Mucosa of descending colon (tissue), 3 donors: Measurements from ENCODE around the gene WDR19. TPM values are rescaled to one million over a fixed set of nuclear protein-coding genes. Genes with fewer than 3 reads are reported as not detected.

Source experiments
- ATAC-seq: fragments of 200-7000 bp; cut with Tn5 transposase; one replicate; pipeline ENCODE4 v1.9.1; 2020; ENCODE audit warnings: mild to moderate bottlenecking, moderate library complexity
- DNase-seq, 3 donors: peaks; one replicate each; pipeline ENCODE4 v3.0.0-alpha.2; 2020
- H3K36me3 ChIP-seq: fragments of 200-600 bp; one replicate; pipeline ENCODE4 v1.8.0; 2021; ENCODE audit warnings: low read depth, mild to moderate bottlenecking
- H3K4me1 ChIP-seq: fragments of 200-600 bp; one replicate; pipeline ENCODE4 v1.8.0; 2021; ENCODE audit warnings: low read depth, mild to moderate bottlenecking
- H3K4me3 ChIP-seq: fragments of 200-600 bp; one replicate; pipeline ENCODE4 v1.8.0; 2021; ENCODE audit warnings: mild to moderate bottlenecking
- H3K9me3 ChIP-seq: fragments of 200-600 bp; one replicate; pipeline ENCODE4 v1.8.0; 2021; ENCODE audit warnings: mild to moderate bottlenecking
- CTCF ChIP-seq: fragments of 200-600 bp; IDR thresholded peaks from one replicate; pipeline ENCODE4 v1.8.0; 2022; ENCODE audit warnings: antibody characterized with exemption, mild to moderate bottlenecking
- intact Hi-C, 2 donors: fragments of 100-400 bp; cut with DNase I in 1 of 2; cut with micrococcal nuclease in 1 of 2; formaldehyde crosslinking; loops; one replicate each; pipeline versions ENCODE4 v1.11.0 to v1.11.1; 2022; cut with DNase I, micrococcal nuclease
- total RNA-seq, 3 donors: library from RNA; stranded (reverse); fragmentation: NEBNext Ultra II Directional in 2 of 3; extraction: Animal tissue kit (Norgen Biotek cat#: 25700) in 2 of 3; gene quantifications; one replicate each; pipeline versions ENCODE4 v1.2.1 to v1.2.4, GENCODE V29; 2021 to 2023
- donor health status: DM: no; HTN: no; CAD: no; lungs with moderate emphysema.
- donor health status: DM: no; HTN: no; CAD: no.
- donor health status: DM: no; HTN: yes; CAD: no.

The WDR19 gene
- total RNA-seq, 3 donors from 2014 or later: 6.7 to 29.5 (median 12.0) TPM

DNA sequence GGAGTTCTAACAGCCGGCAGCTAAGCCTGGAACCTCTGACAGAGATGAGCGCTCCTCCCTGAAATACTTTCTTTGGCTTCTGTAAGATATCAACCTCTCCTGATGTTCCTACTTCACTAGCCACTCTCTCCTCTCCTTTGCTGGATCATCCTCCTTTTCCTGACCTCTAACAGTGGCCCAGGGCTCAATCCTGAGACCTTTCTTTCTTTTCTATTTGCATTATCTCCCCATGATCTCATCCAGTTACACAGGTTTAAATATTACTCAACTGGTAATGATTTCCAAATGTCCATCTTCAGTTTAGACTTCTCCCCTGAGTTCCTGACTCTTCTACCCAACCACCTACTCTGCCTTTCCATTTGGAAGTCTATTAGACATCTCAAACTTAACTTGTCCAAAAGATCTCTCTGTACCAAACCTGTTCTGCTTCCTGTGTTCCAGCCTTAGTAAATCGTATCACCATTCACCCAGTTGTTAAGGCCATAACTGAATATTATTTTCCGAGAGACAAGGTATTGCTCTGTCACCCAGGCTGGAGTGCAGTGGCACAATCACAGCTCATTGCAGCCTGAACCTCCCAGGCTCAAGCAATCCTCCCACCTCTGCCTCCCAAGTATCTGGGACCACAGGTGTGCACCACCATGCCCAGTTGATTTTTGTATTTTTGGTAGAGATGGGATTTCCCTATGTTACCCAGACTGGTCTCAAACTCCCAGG lies 142.7 kb downstream of the WDR19 start:
- DNase-seq (no peak), ATAC-seq (no peak)
- no peak for TF ChIP-seq CTCF
- Histone ChIP-seq H3K36me3 (no peaks in the 10 kb centered on the region), H3K4me3 (no peak overlapping the region), H3K9me3 (no peaks in the 10 kb centered on the region), H3K4me1 (no peaks in the 10 kb centered on the region)
- intact Hi-C loops: no loop called here

- intact Hi-C loops: no loop called here
- no peak for DNase-seq
- Histone ChIP-seq H3K9me3 (no peaks in the 10 kb centered on the region), H3K36me3 (no peaks in the 10 kb centered on the region), H3K4me1 (no peaks in the 10 kb centered on the region), H3K4me3 (no peak overlapping the region)
- no peak for ATAC-seq
- no peak for TF ChIP-seq CTCF
Observed at GRCh38 chr4:39326468-39326977, 144.2 kb downstream of the WDR19 start.

DNA sequence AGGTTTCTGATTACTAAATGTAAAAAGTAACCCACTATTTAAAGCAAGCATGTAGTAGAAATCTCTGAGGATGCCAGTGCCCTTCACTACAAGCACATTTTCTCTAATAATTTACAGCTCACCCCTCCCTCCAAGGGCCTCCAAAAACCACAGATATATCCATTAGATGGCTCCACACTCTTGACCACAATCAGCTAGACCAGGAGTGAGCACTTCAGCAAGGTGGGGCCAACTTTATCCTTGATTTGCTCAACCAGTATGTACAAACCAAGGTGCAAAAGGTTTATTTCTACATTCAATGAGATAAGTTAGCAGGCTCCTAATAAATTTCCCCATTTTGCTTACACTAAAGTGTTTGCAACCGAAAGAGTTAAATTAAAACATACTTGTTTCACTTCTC lies 148.0 kb downstream of the WDR19 start:
- H3K4me3 ChIP-seq: no peak overlapping the region
- H3K36me3 ChIP-seq: no peaks in the 10 kb centered on the region
- no peaks in the 10 kb centered on the region for H3K9me3 ChIP-seq
- no peak for ATAC-seq
- no peak for TF ChIP-seq CTCF
- DNase-seq: no peak
- H3K4me1 ChIP-seq: no peaks in the 10 kb centered on the region
- intact Hi-C loops: no loop called here

DNA sequence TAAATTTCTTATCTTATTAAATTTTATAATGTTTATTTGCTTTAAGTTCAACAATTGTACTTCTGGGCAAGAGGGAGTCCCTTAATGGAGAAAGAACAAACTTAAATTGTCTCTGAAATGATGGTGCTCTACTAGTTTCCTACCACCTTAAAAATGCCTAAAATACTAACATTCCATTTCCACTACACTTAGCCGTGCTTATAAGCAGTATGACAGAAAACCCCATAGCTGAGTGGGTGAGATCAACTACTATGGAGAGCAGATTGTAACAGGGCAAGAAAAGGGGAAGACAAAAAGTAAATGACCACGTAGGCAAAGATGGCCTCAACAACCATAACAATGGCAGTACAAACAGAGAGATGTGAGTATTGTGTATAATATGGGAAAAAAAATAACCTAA lies 148.9 kb downstream of the WDR19 start:
- TF ChIP-seq CTCF: no peak
- Histone ChIP-seq H3K9me3 (no peaks in the 10 kb centered on the region), H3K4me1 (no peaks in the 10 kb centered on the region), H3K4me3 (no peak overlapping the region), H3K36me3 (no peaks in the 10 kb centered on the region)
- no peak for DNase-seq
- ATAC-seq: no peak
- intact Hi-C loops: no loop called here

Other genes with a start within 250 kb of the WDR19 start
- 1 to 10 TPM in 1 of 3 donors, under 1 TPM in 2; 0.44 to 1.3 (median 0.94) TPM for gene TMEM156, start 150.1 kb upstream of the WDR19 start, total RNA-seq
- gene KLHL5, start 120.3 kb upstream of the WDR19 start, total RNA-seq: 10 to 100 TPM in 2 of 3 donors, 1 to 10 TPM in 1; 2.5 to 94.8 (median 15.2) TPM
- gene RFC1, start 183.8 kb downstream of the WDR19 start, total RNA-seq: 10 to 100 TPM; 24.2 to 47.3 (median 29.5) TPM
- 1 to 10 TPM in 1 of 3 donors, under 1 TPM in 2; 0.44 to 1.0 (median 0.92) TPM for gene KLB, start 224.4 kb downstream of the WDR19 start, total RNA-seq